Measurements from ENCODE around the gene TAOK3.

- TF ChIP-seq TEAD4 (IDR thresholded peaks at IDR 0.05; ENCODE audit: low read depth, low read length) (no peak), POLR2A (IDR thresholded peaks at IDR 0.05; ENCODE audit: control extremely low read depth in 1 of 2, low read depth in 2 of 2, low read length in 2 of 2) (no peak), EZH2 (IDR thresholded peaks at IDR 0.05; ENCODE audit: low read depth, low read length, severe bottlenecking) (no peak), ZNF274 (IDR thresholded peaks at IDR 0.05; ENCODE audit: borderline replicate concordance, extremely low read depth, low read length) (no peak), SAP30 (IDR thresholded peaks at IDR 0.05; ENCODE audit: insufficient read depth, insufficient replicate concordance, low read length) (no peak), CTCF (IDR thresholded peaks at IDR 0.05; ENCODE audit: control extremely low read depth in 1 of 3, insufficient read depth in 1 of 3, low read depth in 1 of 3, low read length in 3 of 3) (no peak), CEBPB (IDR thresholded peaks at IDR 0.05; ENCODE audit: low read depth, low read length) (no peak), POLR2AphosphoS5 (IDR thresholded peaks at IDR 0.05; ENCODE audit: low read depth, low read length) (no peak), KDM5A (IDR thresholded peaks at IDR 0.05; ENCODE audit: low read length) (no peak), CHD1 (IDR thresholded peaks at IDR 0.05; ENCODE audit: low read depth, low read length) (no peak), SIN3A (conservative IDR thresholded peaks at IDR 0.05 in 1 of 2, IDR thresholded peaks at IDR 0.05 in 1 of 2; ENCODE audit: low read depth in 1 of 2, low read length in 2 of 2) (no peak)
- TF ChIP-seq, protein P1, sequence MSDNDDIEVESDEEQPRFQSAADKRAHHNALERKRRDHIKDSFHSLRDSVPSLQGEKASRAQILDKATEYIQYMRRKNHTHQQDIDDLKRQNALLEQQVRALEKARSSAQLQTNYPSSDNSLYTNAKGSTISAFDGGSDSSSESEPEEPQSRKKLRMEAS (IDR thresholded peaks at IDR 0.05), result no peak
Measured at GRCh38 chr12:118310320-118310719, 62.4 kb downstream of the TAOK3 start.
